GM18870 (cell line): ENCODE data around the gene PPOX.
A peak's percentile ranks its signal among the peaks of the same experiment; 100 is the strongest.

Experiments used
- ATAC-seq: cut with Tn5 transposase; IDR thresholded peaks from one replicate; pipeline ENCODE4 v1.9.1; 2021; ENCODE audit warnings: moderate library complexity; ENCODE audit not compliant: unreplicated experiment

Gene PPOX

GRCh38 chr1:161197560-161198193, 31.5 kb downstream of the PPOX start:
- no peak for ATAC-seq

GRCh38 chr1:161198194-161198896, 32.1 kb downstream of the PPOX start:
- no peak for ATAC-seq

GRCh38 chr1:161198897-161199431, 32.7 kb downstream of the PPOX start, which contains the start of gene ADAMTS4:
Gene ADAMTS4, minus strand, starts transcription at chr1:161199054. Its CDS starts 427 bp downstream, at chr1:161198627.
- ATAC-seq = no peak

- ATAC-seq = no peak
Observed at GRCh38 chr1:161199506-161200139, 33.4 kb downstream of the PPOX start.

GRCh38 chr1:161200421-161200991, 34.3 kb downstream of the PPOX start:
- no peak for ATAC-seq

- no peak for ATAC-seq
Observed at GRCh38 chr1:161200992-161201835, 35.0 kb downstream of the PPOX start.

- ATAC-seq = peak; percentile 74
Observed at GRCh38 chr1:161201836-161202712, 35.8 kb downstream of the PPOX start, which contains the start of gene NDUFS2. Gene NDUFS2, plus strand, starts transcription at chr1:161202367. Its CDS starts 19 bp downstream, at chr1:161202386.

- no peak for ATAC-seq
Observed at GRCh38 chr1:161206411-161207140, 40.4 kb downstream of the PPOX start.

- no peak for ATAC-seq
Observed at GRCh38 chr1:161207173-161207572, 40.9 kb downstream of the PPOX start.

- ATAC-seq = no peak
Observed at GRCh38 chr1:161209790-161210409, 43.7 kb downstream of the PPOX start.

- ATAC-seq = no peak
Observed at GRCh38 chr1:161214369-161214768, 48.1 kb downstream of the PPOX start.

- ATAC-seq = no peak
Observed at GRCh38 chr1:161215076-161215475, 48.9 kb downstream of the PPOX start, which contains the start of gene FCER1G. Gene FCER1G, plus strand, starts transcription at chr1:161215295. Its CDS starts 27 bp downstream, at chr1:161215322.

- ATAC-seq = peak; percentile 79
Observed at GRCh38 chr1:161216945-161217712, 50.9 kb downstream of the PPOX start.

GRCh38 chr1:161217831-161218230, 51.6 kb downstream of the PPOX start:
- no peak for ATAC-seq

GRCh38 chr1:161218301-161219077, 52.3 kb downstream of the PPOX start:
- ATAC-seq = no peak

GRCh38 chr1:161219078-161219892, 53.1 kb downstream of the PPOX start:
- ATAC-seq = no peak
